ENCODE measurements around the gene SLC35F3. TPM values are rescaled to one million over a fixed set of nuclear protein-coding genes. Genes with fewer than 3 reads are reported as not detected.
A peak's percentile ranks its signal among the peaks of the same experiment; 100 is the strongest.

Gene SLC35F3
- total RNA-seq, 2 donors from 2014 or later: 0.24 to 2.4 TPM

GRCh38 chr1:234039603-234040002 is 135.1 kb downstream of the SLC35F3 start:
- H3K27ac Mint-ChIP-seq: no peak overlapping the region
- no peak for DNase-seq
- H3K36me3 Mint-ChIP-seq (ENCODE audit: insufficient read depth in 2 of 2): no peaks in the 10 kb centered on the region
- ATAC-seq (replicated peaks in 1 of 2): no peak
- no peak overlapping the region for H3K4me3 Mint-ChIP-seq
- H3K27me3 Mint-ChIP-seq (ENCODE audit: low read depth): no peaks in the 10 kb centered on the region
- no peaks in the 10 kb centered on the region for H3K4me1 Mint-ChIP-seq (ENCODE audit: low read depth)
- H3K9me3 Mint-ChIP-seq: peaks cover 0 to 2% of the 10 kb centered on the region in 2 donors

GRCh38 chr1:234040446-234041317 is 136.2 kb downstream of the SLC35F3 start:
- H3K4me3 Mint-ChIP-seq: no peak overlapping the region
- no peaks in the 10 kb centered on the region for H3K4me1 Mint-ChIP-seq (ENCODE audit: low read depth)
- no peaks in the 10 kb centered on the region for H3K36me3 Mint-ChIP-seq (ENCODE audit: insufficient read depth in 2 of 2)
- no peak overlapping the region for H3K27ac Mint-ChIP-seq
- H3K27me3 Mint-ChIP-seq (ENCODE audit: low read depth): no peaks in the 10 kb centered on the region
- ATAC-seq (replicated peaks in 1 of 2) (no peak), DNase-seq (no peak)
- peaks cover 0 to 2% of the 10 kb centered on the region in 2 donors for H3K9me3 Mint-ChIP-seq

GRCh38 chr1:234044079-234044478 is 139.6 kb downstream of the SLC35F3 start:
- Mint-ChIP-seq H3K27ac (no peak overlapping the region), H3K9me3 (peaks cover 2 to 8% of the 10 kb centered on the region in 2 donors), H3K27me3 (ENCODE audit: low read depth) (peaks cover 15% of the 10 kb centered on the region), H3K4me3 (no peak overlapping the region), H3K36me3 (ENCODE audit: insufficient read depth in 2 of 2) (peaks cover 0 to 4% of the 10 kb centered on the region in 2 donors), H3K4me1 (ENCODE audit: low read depth) (no peaks in the 10 kb centered on the region)
- DNase-seq: no peak
- no peak for ATAC-seq (replicated peaks in 1 of 2)

- Mint-ChIP-seq H3K27ac (no peak overlapping the region), H3K4me3 (no peak overlapping the region), H3K36me3 (ENCODE audit: insufficient read depth in 2 of 2) (peaks cover 0 to 4% of the 10 kb centered on the region in 2 donors), H3K27me3 (ENCODE audit: low read depth) (peaks cover 15% of the 10 kb centered on the region), H3K9me3 (peaks cover 4 to 8% of the 10 kb centered on the region in 2 donors), H3K4me1 (ENCODE audit: low read depth) (no peaks in the 10 kb centered on the region)
- no peak for DNase-seq
- no peak for ATAC-seq (replicated peaks in 1 of 2)
Observed at GRCh38 chr1:234047123-234047522, 142.6 kb downstream of the SLC35F3 start.

- Mint-ChIP-seq H3K4me1 (ENCODE audit: low read depth) (no peaks in the 10 kb centered on the region), H3K4me3 (no peak overlapping the region), H3K27ac (no peak overlapping the region), H3K36me3 (ENCODE audit: insufficient read depth in 2 of 2) (peaks cover 0 to 3% of the 10 kb centered on the region in 2 donors), H3K27me3 (ENCODE audit: low read depth) (peaks cover 9% of the 10 kb centered on the region), H3K9me3 (peaks cover 2 to 6% of the 10 kb centered on the region in 2 donors)
- ATAC-seq (replicated peaks in 1 of 2) (no peak), DNase-seq (no peak)
Observed at GRCh38 chr1:234062166-234062565, 157.7 kb downstream of the SLC35F3 start.

GRCh38 chr1:234065794-234066447 is 161.4 kb downstream of the SLC35F3 start:
- peaks cover 2 to 6% of the 10 kb centered on the region in 2 donors for H3K9me3 Mint-ChIP-seq
- peak; percentile 72 for DNase-seq
- no peaks in the 10 kb centered on the region for H3K4me1 Mint-ChIP-seq (ENCODE audit: low read depth)
- peak; percentile 44 to 54 for ATAC-seq (replicated peaks in 1 of 2)
- H3K4me3 Mint-ChIP-seq: no peak overlapping the region
- no peak overlapping the region for H3K27ac Mint-ChIP-seq
- H3K27me3 Mint-ChIP-seq (ENCODE audit: low read depth): peaks cover 9% of the 10 kb centered on the region
- H3K36me3 Mint-ChIP-seq (ENCODE audit: insufficient read depth in 2 of 2): peaks cover 0 to 3% of the 10 kb centered on the region in 2 donors

GRCh38 chr1:234067581-234068337 is 163.3 kb downstream of the SLC35F3 start:
- Mint-ChIP-seq H3K36me3 (ENCODE audit: insufficient read depth in 2 of 2) (no peaks in the 10 kb centered on the region), H3K4me1 (ENCODE audit: low read depth) (no peaks in the 10 kb centered on the region), H3K27ac (no peak overlapping the region), H3K27me3 (ENCODE audit: low read depth) (peaks cover 9% of the 10 kb centered on the region), H3K9me3 (no peaks in the 10 kb centered on the region), H3K4me3 (no peak overlapping the region)
- DNase-seq (no peak), ATAC-seq (replicated peaks in 1 of 2) (no peak)

GRCh38 chr1:234069760-234070159 is 165.3 kb downstream of the SLC35F3 start:
- H3K27me3 Mint-ChIP-seq (ENCODE audit: low read depth): peaks cover 9% of the 10 kb centered on the region
- H3K27ac Mint-ChIP-seq: no peak overlapping the region
- H3K36me3 Mint-ChIP-seq (ENCODE audit: insufficient read depth in 2 of 2): no peaks in the 10 kb centered on the region
- H3K9me3 Mint-ChIP-seq: no peaks in the 10 kb centered on the region
- DNase-seq: no peak
- ATAC-seq (replicated peaks in 1 of 2): no peak
- no peak overlapping the region for H3K4me3 Mint-ChIP-seq
- no peaks in the 10 kb centered on the region for H3K4me1 Mint-ChIP-seq (ENCODE audit: low read depth)

GRCh38 chr1:234072793-234073192 is 168.3 kb downstream of the SLC35F3 start:
- H3K4me1 Mint-ChIP-seq (ENCODE audit: low read depth): no peaks in the 10 kb centered on the region
- no peak for ATAC-seq (replicated peaks in 1 of 2)
- no peaks in the 10 kb centered on the region for H3K36me3 Mint-ChIP-seq (ENCODE audit: insufficient read depth in 2 of 2)
- no peaks in the 10 kb centered on the region for H3K9me3 Mint-ChIP-seq
- no peak for DNase-seq
- H3K4me3 Mint-ChIP-seq: no peak overlapping the region
- no peaks in the 10 kb centered on the region for H3K27me3 Mint-ChIP-seq (ENCODE audit: low read depth)
- H3K27ac Mint-ChIP-seq: no peak overlapping the region

GRCh38 chr1:234078143-234078542 is 173.7 kb downstream of the SLC35F3 start:
- Mint-ChIP-seq H3K27ac (no peak overlapping the region), H3K36me3 (ENCODE audit: insufficient read depth in 2 of 2) (no peaks in the 10 kb centered on the region), H3K4me1 (ENCODE audit: low read depth) (no peaks in the 10 kb centered on the region), H3K9me3 (no peaks in the 10 kb centered on the region), H3K4me3 (no peak overlapping the region), H3K27me3 (ENCODE audit: low read depth) (peaks cover 6% of the 10 kb centered on the region)
- DNase-seq (no peak), ATAC-seq (replicated peaks in 1 of 2) (no peak)

GRCh38 chr1:234079896-234080295 is 175.4 kb downstream of the SLC35F3 start:
- Mint-ChIP-seq H3K4me3 (no peak overlapping the region), H3K36me3 (ENCODE audit: insufficient read depth in 2 of 2) (no peaks in the 10 kb centered on the region), H3K27me3 (ENCODE audit: low read depth) (peaks cover 6% of the 10 kb centered on the region), H3K27ac (no peak overlapping the region), H3K4me1 (ENCODE audit: low read depth) (no peaks in the 10 kb centered on the region), H3K9me3 (no peaks in the 10 kb centered on the region)
- no peak for DNase-seq
- no peak for ATAC-seq (replicated peaks in 1 of 2)

GRCh38 chr1:234083460-234083859 is 179.0 kb downstream of the SLC35F3 start:
- Mint-ChIP-seq H3K4me1 (ENCODE audit: low read depth) (no peaks in the 10 kb centered on the region), H3K36me3 (ENCODE audit: insufficient read depth in 2 of 2) (no peaks in the 10 kb centered on the region), H3K9me3 (no peaks in the 10 kb centered on the region), H3K27me3 (ENCODE audit: low read depth) (peaks cover 13% of the 10 kb centered on the region), H3K4me3 (no peak overlapping the region), H3K27ac (no peak overlapping the region)
- no peak for ATAC-seq (replicated peaks in 1 of 2)
- DNase-seq: no peak

- Mint-ChIP-seq H3K27ac (no peak overlapping the region), H3K9me3 (no peaks in the 10 kb centered on the region), H3K4me1 (ENCODE audit: low read depth) (no peaks in the 10 kb centered on the region), H3K27me3 (ENCODE audit: low read depth) (peaks cover 19% of the 10 kb centered on the region), H3K4me3 (no peak overlapping the region), H3K36me3 (ENCODE audit: insufficient read depth in 2 of 2) (no peaks in the 10 kb centered on the region)
- ATAC-seq (replicated peaks in 1 of 2) (no peak), DNase-seq (no peak)
Observed at GRCh38 chr1:234089396-234089795, 184.9 kb downstream of the SLC35F3 start.
